Coronary artery (tissue), 2 donors: Measurements from ENCODE around the gene TXNIP.

Experiments used
- DNase-seq: peaks from one replicate; pipeline ENCODE4 v3.0.0-alpha.2; 2017; ENCODE audit warnings: low spot score
- H3K27ac ChIP-seq, 2 donors: fragments of 200-600 bp; sonication (generic); one replicate each; pipeline ENCODE4 v1.5.1; 2016 to 2019
- H3K4me3 ChIP-seq: fragments of 200-600 bp; sonication (generic); 2 replicates; pipeline ENCODE4 v1.5.1; 2016; ENCODE audit warnings: mild to moderate bottlenecking, moderate library complexity
- TF ChIP-seq, protein P1 (sequence below): fragments of 200-600 bp; sonication (generic); IDR thresholded peaks from one replicate; pipeline ENCODE4 v1.5.1; 2019; ENCODE audit warnings: antibody characterized with exemption

TXNIP gene

DNA sequence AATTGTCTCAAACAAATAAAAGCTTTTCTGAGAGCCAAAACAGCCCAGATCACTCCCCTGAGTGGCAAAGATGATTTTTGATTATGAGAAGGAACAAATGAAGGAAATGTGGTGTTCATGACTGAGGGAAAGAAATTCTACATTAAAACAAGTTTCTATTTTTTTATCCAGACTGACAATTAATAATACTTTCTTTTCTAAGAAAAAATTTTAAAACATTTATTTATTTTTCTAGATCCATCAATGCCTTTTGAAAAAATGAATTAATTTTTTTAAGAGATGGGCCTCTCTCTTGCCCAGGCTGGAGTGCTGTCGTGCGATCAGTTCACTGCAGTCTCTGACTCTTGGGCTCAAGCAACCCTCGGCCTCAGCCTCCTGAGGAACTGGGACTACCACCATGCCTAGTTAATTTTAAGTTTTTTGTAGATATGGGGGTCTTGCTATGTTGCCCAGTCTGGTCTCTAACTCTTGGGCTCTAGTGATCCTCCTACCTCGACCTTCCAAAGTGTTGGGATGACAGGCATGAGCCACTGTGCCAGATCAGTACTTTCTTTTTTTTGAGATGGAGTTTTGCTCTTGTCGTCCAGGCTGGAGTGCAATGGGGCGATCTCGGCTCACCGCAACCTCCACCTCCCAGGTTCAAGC, 11.2 kb upstream of the TXNIP start:
- no peak for DNase-seq
- H3K4me3 ChIP-seq, result no peak overlapping the region
- TF ChIP-seq, protein P1, sequence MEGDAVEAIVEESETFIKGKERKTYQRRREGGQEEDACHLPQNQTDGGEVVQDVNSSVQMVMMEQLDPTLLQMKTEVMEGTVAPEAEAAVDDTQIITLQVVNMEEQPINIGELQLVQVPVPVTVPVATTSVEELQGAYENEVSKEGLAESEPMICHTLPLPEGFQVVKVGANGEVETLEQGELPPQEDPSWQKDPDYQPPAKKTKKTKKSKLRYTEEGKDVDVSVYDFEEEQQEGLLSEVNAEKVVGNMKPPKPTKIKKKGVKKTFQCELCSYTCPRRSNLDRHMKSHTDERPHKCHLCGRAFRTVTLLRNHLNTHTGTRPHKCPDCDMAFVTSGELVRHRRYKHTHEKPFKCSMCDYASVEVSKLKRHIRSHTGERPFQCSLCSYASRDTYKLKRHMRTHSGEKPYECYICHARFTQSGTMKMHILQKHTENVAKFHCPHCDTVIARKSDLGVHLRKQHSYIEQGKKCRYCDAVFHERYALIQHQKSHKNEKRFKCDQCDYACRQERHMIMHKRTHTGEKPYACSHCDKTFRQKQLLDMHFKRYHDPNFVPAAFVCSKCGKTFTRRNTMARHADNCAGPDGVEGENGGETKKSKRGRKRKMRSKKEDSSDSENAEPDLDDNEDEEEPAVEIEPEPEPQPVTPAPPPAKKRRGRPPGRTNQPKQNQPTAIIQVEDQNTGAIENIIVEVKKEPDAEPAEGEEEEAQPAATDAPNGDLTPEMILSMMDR, result no peak
- H3K27ac ChIP-seq, result peak overlapping the region; percentile 78 to 94

DNA sequence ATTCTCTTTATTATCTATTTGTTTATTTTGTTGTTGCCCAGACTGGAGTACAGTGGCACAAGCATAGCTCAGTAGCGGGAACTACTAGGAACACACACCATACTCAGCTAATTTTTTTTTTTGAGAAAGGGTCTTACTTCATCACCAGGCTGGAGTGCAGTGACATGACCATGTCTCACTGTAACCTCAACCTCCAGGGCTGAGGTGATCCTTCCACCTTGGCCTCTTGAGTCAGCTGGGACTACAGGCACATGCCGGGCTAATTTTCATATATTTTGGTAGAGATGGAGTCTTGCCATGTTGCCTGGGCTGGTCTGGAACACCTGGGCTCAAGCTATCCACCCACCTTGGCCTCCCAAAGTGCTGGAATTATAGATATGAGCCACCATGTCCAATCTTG, 5.3 kb upstream of the TXNIP start:
- DNase-seq, result no peak
- Histone ChIP-seq H3K4me3 (no peak overlapping the region), H3K27ac (peak overlapping the region; percentile 32 to 72)
- TF ChIP-seq, protein P1, result no peak

DNA sequence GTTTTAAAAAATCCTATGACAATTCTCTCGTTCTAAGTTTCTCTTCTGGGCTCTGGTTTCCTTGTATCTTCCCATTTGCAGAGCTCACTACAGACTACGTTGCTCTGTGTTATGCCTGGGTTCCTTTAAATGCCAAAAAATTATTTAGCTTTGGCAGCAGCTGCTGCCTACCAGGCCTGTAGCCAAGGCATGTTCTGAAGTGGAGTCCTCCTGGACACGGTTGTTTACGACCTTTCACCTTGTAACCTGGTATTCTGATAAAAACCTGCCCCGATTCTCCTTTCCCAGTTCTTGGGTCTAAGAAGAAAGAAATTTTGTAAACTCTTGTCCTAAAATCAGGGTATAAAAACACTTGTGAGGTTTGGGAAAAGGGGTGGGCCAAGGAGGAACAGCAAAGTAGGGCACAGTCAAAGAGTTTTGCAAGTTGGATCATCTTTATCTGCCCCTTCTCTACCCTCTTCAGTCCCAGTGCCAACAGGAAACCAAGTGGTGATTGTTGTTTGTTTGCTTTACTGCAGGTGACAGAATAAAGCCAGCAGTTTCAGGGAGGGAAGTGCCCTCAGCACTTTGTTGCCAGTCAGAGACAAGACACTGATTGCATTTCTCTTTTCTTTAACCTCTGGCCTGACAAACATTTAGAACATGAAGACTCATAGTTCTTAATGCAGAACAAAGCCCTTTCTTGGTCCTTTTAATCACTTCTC, 3.1 kb upstream of the TXNIP start:
- peak; percentile 68 for DNase-seq
- TF ChIP-seq, protein P1, result no peak
- H3K4me3 ChIP-seq, result peak overlapping the region; percentile 97
- H3K27ac ChIP-seq, result peak overlapping the region; percentile 91 to 99

DNA sequence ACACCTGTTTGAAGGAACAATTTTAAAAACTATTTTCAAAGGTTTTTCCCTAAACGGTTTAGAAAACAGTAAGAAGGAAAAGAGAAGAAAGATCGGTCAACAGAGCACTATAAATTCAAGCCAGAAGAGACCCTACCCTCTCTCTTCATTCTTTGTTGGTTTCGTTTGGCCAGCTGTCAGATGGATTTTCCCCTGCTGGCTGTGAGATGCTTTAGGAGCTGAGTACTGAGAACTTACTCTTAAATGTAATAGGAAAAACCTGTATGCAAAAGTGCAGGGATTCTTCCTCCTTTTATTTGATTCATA, 1.3 kb upstream of the TXNIP start:
- peak overlapping the region; percentile 97 for H3K4me3 ChIP-seq
- peak overlapping the region; percentile 91 to 99 for H3K27ac ChIP-seq
- DNase-seq, result no peak
- TF ChIP-seq, protein P1, result no peak

DNA sequence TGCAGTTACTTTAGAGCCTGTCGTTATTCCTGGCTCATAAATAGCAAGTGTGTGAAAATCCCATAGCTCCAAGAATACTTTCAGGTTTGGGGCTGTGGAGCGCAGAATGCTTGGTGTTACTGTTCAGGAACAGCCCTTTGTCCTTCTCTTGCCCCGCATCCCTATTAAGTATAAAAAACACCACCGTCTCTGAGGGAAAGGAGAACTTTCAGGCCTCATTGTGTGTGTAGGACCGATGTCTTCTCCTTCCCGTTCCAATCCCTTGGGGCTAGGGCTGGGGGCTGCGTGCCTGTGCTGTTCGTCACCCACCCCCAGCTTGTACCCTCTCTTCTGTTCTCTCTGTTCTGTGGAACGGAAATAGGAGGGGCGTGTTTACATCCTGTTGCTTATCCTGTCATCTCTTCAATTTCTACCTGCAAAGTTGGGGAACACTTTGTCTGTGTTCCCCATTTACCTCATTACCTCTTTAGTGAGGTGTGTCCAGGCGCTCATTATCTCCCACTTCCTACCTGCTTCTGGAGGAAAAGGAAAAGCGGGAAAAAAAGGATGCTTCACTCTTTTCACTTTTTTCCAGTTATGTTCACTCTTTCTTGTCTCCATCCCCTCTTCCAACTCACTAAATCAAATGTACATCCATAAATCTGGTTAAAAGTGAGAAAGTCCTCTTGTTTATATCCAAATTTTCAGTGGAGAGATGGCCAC, 788 bp upstream of the TXNIP start:
- peak overlapping the region; percentile 97 for H3K4me3 ChIP-seq

DNA sequence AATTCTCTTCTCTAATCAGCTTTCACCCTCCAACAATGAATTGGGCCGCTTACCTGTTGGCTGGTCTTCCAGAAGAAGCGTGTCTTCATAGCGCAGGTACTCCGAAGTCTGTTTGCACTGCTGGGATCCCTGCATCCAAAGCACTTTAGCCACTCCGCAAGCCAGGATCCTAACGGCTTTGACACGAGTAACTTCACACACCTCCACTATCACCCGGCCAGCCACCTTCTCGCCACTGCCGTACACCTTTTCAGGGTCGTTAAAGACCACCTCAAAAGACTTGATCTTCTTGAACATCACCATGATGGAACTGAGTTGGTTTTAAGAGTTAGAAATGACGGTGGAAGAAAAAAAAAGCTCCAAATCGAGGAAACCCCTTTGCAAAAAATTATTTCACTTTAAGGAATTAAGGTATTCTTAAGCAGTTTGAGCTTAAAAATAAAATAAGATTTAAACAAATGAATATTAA, 381 bp downstream of the TXNIP start:
- H3K27ac ChIP-seq, result peak overlapping the region; percentile 91 to 99
- TF ChIP-seq, protein P1, result no peak
- H3K4me3 ChIP-seq, result peak overlapping the region; percentile 97
- peak; percentile 76 for DNase-seq

More for the DNA sequence above, 788 bp upstream of the TXNIP start:
- DNase-seq, result no peak
- TF ChIP-seq, protein P1, result no peak
- peak overlapping the region; percentile 91 to 99 for H3K27ac ChIP-seq
